Measurements from ENCODE around the gene SEPTIN3.

GRCh38 chr22:41939981-41940831 lies 29.0 kb upstream of the SEPTIN3 start:
- TF ChIP-seq CTCF (IDR thresholded peaks at IDR 0.05), result no peak
- no peak for TF ChIP-seq POLR2A (IDR thresholded peaks at IDR 0.05)
